Right cardiac atrium (tissue), 5 donors: ENCODE data around the gene VPS26C. TPM values are rescaled to one million over a fixed set of nuclear protein-coding genes. Genes with fewer than 3 reads are reported as not detected.

Experiments
- ATAC-seq, 2 donors: fragments of 200-7000 bp; cut with Tn5 transposase; one replicate each; pipeline versions ENCODE4 v1.8.0 to v1.9.1; 2020; ENCODE audit warnings: moderate library complexity in 2 of 2, mild to moderate bottlenecking in 1 of 2
- DNase-seq, 3 donors: peaks; one replicate each; pipeline ENCODE4 v3.0.0-alpha.2; 2020
- H3K27ac ChIP-seq: one replicate; pipeline ENCODE4 v1.5.1; 2013; ENCODE audit warnings: mild to moderate bottlenecking, low read length, control low read depth, moderate library complexity
- H3K27me3 ChIP-seq: one replicate; pipeline ENCODE4 v1.6.1; 2013; ENCODE audit not compliant: control insufficient read depth, insufficient read depth
- H3K4me1 ChIP-seq: one replicate; pipeline ENCODE4 v1.6.1; 2013; ENCODE audit warnings: low read length; ENCODE audit not compliant: control insufficient read depth, insufficient read depth
- H3K4me3 ChIP-seq: one replicate; pipeline ENCODE4 v1.5.1; 2013; ENCODE audit warnings: low read length, control low read depth
- H3K9me3 ChIP-seq: one replicate; pipeline ENCODE4 v1.6.1; 2013; ENCODE audit warnings: low read length; ENCODE audit not compliant: control insufficient read depth
- WGBS: extraction: QIAGEN DNeasy Blood & Tissue Kit; methylation state at CpG from one replicate; pipeline ENCODE4 v1.1.7; 2013; 5-methylcytosine and 5-hydroxymethylcytosine counted together
- intact Hi-C, 4 donors: fragments of 100-400 bp; cut with DNase I; formaldehyde crosslinking; loops; one replicate each; pipeline versions ENCODE4 v1.11.0 to v1.14.0; 2022 to 2023
- polyA plus RNA-seq: library from polyadenylated mRNA; stranded (reverse); fragments of 200-250 nt; gene quantifications from one replicate; pipeline ENCODE4 v1.2.3, GENCODE V29; 2013
- total RNA-seq, 4 donors: library from RNA; stranded (reverse); fragmentation: NEBNext Ultra II Directional; extraction: Animal tissue kit (Norgen Biotek cat#: 25700); gene quantifications; one replicate each; pipeline ENCODE4 v1.2.1, GENCODE V29; 2021
- donor health status: healthy with polysubstance abuse.
- donor health status: DM: no; HTN: yes; CAD: no.
- donor health status: DM: no; HTN: no; CAD: no.
- donor health status: DM: no; HTN: yes; CAD: no; lungs with severe emphysema.
- donor health status: DM: yes; HTN: yes; CAD: no.

Gene VPS26C
- total and polyA plus RNA-seq, 5 donors = 19.4 to 40.7 (median 39.5) TPM

DNA sequence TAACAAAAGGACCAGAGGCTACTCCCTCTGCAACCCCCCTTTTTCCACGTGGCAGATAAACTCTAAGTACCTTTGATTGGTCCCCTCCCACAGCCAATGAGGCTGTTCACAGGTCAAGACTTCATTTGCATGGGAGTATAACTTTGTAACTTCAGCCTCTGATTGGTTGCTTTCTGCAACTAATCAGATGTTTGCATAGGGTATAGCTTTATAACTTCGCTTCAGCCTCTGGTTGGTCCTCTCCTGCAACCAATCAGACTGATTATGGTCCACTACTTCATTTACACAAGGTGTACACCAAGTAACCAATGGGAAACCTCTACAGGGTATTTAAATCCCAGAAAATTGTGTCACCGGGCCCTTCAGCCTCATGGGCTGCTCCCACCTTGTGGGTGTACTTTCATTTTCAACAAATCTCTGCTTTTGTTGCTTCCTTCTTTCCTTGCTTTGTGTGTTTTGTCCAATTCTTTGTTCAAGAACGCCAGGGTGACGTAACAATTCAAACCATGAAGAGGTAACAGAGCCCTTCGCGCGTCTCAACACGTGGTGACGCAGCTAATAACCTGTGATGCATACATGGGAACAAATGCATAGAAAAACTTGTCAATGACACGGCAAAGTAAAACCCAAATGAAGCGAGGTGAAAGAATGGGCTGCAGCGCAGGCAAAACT lies 47.2 kb downstream of the VPS26C start:
- no peaks in the 10 kb centered on the region for H3K4me1 ChIP-seq
- H3K27me3 ChIP-seq = no peaks in the 10 kb centered on the region
- DNase-seq (peak in 1 of 3 donors; percentile 31), ATAC-seq (no peak)
- intact Hi-C loops = loop anchor here in 1 of 4 donors (10.0 kb wide), 2 partner anchors 145 to 345 kb away; partner anchors contain the start of gene DYRK1A
- 43% methylated on average over 13 of the region's 13 CpGs for WGBS
- no peak overlapping the region for H3K27ac ChIP-seq
- peak overlapping the region; percentile 42 for H3K4me3 ChIP-seq
- no peaks in the 10 kb centered on the region for H3K9me3 ChIP-seq

DNA sequence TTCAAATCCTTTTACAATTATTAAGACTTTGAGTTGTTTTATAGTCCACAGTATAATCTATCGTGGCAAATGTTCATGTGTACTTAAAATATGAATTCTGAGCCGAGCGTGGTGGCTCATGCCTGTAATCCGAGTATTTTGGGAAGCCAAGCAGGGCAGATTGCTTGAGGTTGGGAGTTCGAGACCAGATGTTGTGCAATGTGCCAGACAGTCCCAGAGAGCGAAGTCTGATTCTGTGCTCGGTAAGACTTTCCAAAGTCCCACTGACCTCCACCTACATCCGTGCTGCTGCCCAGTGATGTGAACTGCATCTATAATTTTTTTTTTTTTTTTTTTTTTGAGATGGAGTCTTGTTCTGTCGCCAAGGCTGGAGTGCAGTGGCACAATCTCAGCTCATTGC lies 52.2 kb downstream of the VPS26C start:
- no peak overlapping the region for H3K4me3 ChIP-seq
- no peaks in the 10 kb centered on the region for H3K9me3 ChIP-seq
- H3K4me1 ChIP-seq = no peaks in the 10 kb centered on the region
- 93% methylated on average over 9 of the region's 9 CpGs for WGBS
- no peaks in the 10 kb centered on the region for H3K27me3 ChIP-seq
- intact Hi-C loops = loop anchor here in 1 of 4 donors (10.0 kb wide), 1 partner anchor 350 kb away; no protein-coding TSS in a partner anchor
- H3K27ac ChIP-seq = no peak overlapping the region
- DNase-seq (no peak), ATAC-seq (no peak)

DNA sequence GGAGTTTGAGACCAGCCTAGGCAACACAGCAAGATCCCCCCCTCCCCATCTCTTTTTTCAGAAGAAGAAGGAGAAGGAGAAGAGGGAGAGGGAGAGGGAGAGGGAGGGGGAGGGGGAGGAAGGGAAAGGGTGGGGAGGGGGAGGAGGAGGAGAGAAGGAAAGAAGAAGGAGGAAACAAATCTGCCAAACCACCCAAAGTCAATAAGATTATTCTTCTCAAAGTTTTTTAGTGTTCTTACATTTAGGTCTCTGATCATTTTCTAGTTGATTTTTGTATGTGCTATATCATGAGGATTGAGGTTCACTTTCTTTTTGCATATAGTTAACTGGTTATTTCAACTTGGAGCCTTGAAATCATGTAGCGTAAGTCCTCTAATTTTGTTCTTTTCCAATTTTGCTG lies 56.3 kb downstream of the VPS26C start:
- H3K9me3 ChIP-seq = no peaks in the 10 kb centered on the region
- WGBS = 99% methylated on average over 1 of the region's 1 CpG

DNA sequence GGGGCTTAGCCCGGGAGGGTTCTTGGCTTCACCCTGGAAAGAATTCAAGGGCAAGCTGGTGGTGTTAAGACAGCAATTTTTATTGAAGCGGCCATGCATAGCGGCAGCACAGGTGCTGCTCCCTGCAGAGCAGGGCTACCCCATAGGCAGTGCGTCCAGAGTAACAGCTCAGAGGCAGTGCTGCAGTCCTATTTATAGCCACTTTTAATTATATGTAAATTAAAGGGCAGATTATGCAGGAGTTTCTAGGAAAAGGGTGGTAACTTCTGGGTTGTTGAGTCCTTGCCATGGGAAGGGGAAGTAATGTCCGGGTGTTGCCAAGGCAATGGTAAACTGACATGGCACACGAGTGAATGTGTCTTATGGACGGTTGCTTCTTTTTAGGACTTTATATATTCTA lies 57.0 kb downstream of the VPS26C start:
- Histone ChIP-seq H3K27me3 (no peaks in the 10 kb centered on the region), H3K9me3 (no peaks in the 10 kb centered on the region), H3K27ac (no peak overlapping the region), H3K4me3 (no peak overlapping the region), H3K4me1 (peaks cover 8% of the 10 kb centered on the region)
- ATAC-seq (no peak), DNase-seq (no peak)
- WGBS = 91% methylated on average over 7 of the region's 7 CpGs
- intact Hi-C loops = loop anchor here in 1 of 4 donors (10.0 kb wide), 1 partner anchor 355 kb away; no protein-coding TSS in a partner anchor

More for the DNA sequence above, 56.3 kb downstream of the VPS26C start:
- H3K27ac ChIP-seq = no peak overlapping the region
- DNase-seq (no peak), ATAC-seq (no peak)
- H3K4me1 ChIP-seq = peaks cover 8% of the 10 kb centered on the region
- no peak overlapping the region for H3K4me3 ChIP-seq
- no peaks in the 10 kb centered on the region for H3K27me3 ChIP-seq
- intact Hi-C loops = loop anchor here in 1 of 4 donors (10.0 kb wide), 1 partner anchor 354 kb away; no protein-coding TSS in a partner anchor

DNA sequence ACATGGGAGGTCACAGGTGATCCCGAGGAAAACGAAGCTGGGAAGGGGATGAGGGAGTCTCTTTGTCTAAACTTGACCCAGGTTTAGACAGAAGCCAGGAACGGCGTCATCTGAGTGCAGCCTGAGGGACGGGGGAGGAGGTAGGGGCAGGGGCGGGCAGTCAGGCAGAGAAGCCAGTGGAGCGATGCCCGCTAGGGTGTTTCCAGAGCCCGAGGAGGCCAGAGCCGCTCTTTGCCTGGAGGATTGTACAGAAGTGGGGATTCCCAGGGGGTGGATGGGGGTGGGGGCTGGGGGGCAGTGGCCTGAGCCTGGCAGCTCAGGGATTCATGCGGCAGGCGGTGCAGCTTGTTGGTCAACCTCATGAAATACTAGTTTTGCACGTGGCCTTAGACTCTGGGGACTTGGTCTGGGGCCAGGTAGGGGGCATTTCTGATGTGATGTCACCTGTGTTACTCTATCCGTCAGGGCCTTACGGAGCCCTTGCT lies 58.4 kb downstream of the VPS26C start:
- peaks cover 8% of the 10 kb centered on the region for H3K4me1 ChIP-seq
- intact Hi-C loops = no loop called here
- no peak overlapping the region for H3K4me3 ChIP-seq
- WGBS = 71% methylated on average over 15 of the region's 15 CpGs
- DNase-seq (no peak), ATAC-seq (peak; percentile 44)
- H3K27ac ChIP-seq = peak overlapping the region; percentile 84
- no peaks in the 10 kb centered on the region for H3K9me3 ChIP-seq
- no peaks in the 10 kb centered on the region for H3K27me3 ChIP-seq

DNA sequence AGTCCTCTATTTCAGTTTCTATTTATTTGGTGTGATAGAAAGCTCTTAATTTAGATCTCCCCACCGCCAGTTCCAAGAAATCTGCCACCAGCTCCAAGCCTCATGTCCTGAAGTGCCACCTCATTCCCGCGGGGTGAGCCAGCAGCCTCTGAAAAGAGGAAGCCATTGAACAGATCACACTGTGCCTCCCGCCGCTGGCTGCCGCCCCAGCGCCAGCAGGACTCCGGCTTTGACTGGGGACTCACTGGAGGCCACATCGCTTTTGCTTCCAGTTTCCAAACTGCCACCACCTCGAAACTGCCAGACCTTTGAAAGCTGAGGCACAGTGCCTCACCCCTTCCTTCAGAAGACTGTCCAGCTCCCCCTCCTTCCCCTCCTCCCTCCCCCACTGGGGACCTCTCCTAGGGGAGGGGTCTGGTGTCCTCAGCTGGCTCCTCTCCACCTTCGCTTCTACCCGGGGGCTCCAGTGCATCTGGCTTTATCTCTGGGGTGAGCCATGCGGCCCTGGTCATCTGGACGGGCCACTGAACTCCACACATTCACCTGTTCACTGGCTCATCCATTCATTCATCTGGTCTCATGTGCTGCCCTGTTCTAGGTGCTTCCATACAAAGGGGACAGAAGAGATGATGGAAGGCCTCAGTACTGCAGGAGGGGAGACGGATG lies 58.9 kb downstream of the VPS26C start:
- H3K9me3 ChIP-seq = no peaks in the 10 kb centered on the region
- no peak overlapping the region for H3K4me3 ChIP-seq
- intact Hi-C loops = no loop called here
- WGBS = 35% methylated on average over 15 of the region's 15 CpGs
- peak; percentile 91 to 92 for ATAC-seq
- peaks cover 8% of the 10 kb centered on the region for H3K4me1 ChIP-seq
- DNase-seq = peak; percentile 72 to 92 (median 89)
- no peaks in the 10 kb centered on the region for H3K27me3 ChIP-seq
- H3K27ac ChIP-seq = peak overlapping the region; percentile 84

DNA sequence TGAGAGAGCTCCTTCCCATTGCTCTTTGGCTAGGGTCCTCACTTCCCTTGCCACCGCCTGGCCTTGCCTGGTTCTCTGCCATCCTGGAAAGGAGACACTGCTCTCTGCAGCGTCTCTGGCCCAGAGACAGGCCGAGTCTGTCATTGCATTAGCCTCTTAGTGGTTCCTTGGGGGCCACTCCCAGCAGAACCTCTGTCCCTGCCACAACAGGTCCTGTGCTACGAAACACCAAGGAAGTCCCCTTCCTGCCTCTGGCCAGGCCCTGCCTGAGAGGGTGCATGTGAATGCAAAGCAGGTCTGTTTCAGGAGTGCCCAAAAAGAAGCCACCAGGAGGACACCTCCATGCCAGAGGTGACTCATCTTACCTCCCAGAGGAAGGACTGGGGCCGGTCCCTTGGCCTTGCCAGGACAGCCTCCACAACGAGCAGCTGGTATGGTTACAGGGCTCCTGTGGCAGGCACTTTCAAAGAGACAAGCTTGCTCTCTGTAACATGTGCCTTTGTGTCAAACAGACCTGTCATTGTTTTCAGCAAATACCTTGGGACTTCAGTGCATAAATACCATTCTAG lies 59.6 kb downstream of the VPS26C start:
- WGBS = 34% methylated on average over 6 of the region's 6 CpGs
- DNase-seq = no peak
- peak overlapping the region; percentile 76 for H3K27ac ChIP-seq
- peak; percentile 56 to 74 for ATAC-seq
- peaks cover 8% of the 10 kb centered on the region for H3K4me1 ChIP-seq
- H3K27me3 ChIP-seq = no peaks in the 10 kb centered on the region
- no peaks in the 10 kb centered on the region for H3K9me3 ChIP-seq
- intact Hi-C loops = no loop called here
- no peak overlapping the region for H3K4me3 ChIP-seq

DNA sequence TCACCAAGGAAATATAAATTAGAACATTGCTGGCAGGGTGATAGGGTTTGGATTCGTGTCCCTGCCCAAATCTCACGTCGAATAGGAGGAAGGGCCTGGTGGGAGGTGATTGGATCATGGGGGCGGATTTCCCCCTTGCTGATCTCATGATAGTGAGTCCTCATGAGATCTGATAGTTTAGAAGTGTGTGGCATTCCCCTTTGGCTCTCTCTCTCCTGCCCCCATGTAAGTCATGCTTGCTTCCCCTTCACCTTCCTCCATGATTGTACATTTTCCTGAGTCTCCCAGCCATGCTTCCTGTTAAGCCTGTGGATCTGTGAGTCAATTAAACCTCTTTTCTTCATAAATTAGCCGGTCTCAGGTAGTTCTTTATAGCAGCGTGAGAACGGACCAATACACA lies 60.6 kb downstream of the VPS26C start:
- intact Hi-C loops = no loop called here
- Histone ChIP-seq H3K4me1 (peaks cover 8% of the 10 kb centered on the region), H3K27me3 (no peaks in the 10 kb centered on the region), H3K4me3 (no peak overlapping the region), H3K27ac (peak overlapping the region; percentile 70), H3K9me3 (no peaks in the 10 kb centered on the region)
- 91% methylated on average over 7 of the region's 7 CpGs for WGBS
- DNase-seq (no peak), ATAC-seq (no peak)

DNA sequence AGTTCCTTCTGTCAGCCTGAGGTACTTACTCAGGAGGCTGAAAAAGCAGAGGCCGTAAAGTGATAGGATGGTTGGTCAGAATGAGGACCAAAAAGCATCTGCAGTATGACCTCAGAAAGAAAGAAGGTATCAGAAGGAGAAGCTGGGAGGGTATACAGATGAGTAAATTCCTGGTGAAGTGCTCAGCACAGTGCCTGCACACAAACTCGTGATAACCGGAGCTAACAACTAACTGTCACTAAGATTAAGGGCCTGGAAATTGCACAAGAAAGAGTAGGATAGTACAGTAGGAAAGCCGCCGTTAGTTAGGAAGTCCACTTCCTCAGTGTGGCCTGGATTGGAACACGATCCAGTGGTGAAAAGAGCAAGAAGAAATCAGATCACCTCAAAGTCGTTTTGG lies 62.6 kb downstream of the VPS26C start:
- no peak for DNase-seq
- H3K4me1 ChIP-seq = peaks cover 8% of the 10 kb centered on the region
- no peaks in the 10 kb centered on the region for H3K27me3 ChIP-seq
- no peak for ATAC-seq
- 67% methylated on average over 7 of the region's 7 CpGs for WGBS
- H3K9me3 ChIP-seq = no peaks in the 10 kb centered on the region
- no peak overlapping the region for H3K4me3 ChIP-seq
- intact Hi-C loops = no loop called here
- H3K27ac ChIP-seq = no peak overlapping the region

DNA sequence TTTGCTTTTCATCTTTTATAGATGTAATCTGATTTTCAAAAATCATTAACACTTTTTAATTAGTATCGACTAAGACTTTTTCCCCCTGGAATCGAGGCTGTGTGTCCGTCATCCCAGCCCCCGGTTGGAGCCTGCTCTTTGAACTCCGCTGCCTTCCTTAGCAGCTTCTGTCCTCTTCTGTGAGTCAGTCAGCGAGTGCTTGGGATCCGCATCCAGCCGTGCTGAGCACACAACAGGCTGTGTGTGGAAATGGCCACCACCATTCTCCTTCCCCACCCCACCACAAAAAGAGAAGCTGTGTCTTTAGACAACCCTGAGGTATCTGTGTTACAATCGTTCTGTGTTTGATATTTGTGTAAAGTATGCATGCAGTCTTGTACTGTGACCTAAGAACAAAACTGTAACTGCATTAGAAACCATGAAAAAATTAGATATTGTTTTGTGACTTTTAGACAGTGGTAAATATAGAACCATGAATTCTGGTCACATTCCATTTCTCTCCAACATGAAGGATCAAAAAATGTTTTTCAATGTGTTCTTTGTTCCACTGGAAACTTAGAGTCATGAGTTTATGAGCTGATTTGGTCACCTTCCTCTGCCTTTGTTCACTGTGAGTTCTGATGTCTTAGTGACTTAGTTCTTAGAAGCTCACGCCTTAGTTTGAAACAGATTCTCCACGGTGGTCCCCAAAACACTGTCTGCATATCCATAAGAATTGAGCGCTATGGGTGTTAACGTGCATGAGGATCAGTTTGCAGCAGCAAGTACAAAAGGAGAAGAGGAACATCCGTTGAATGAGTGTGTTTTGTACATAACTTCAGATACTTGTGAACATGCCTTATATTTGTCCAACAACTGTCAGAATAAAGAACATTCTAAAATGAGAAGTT lies 64.7 kb downstream of the VPS26C start:
- 87% methylated on average over 14 of the region's 14 CpGs for WGBS
- Histone ChIP-seq H3K4me1 (peaks cover 4% of the 10 kb centered on the region), H3K27ac (no peak overlapping the region), H3K4me3 (no peak overlapping the region), H3K9me3 (no peaks in the 10 kb centered on the region), H3K27me3 (no peaks in the 10 kb centered on the region)
- DNase-seq = no peak
- ATAC-seq = no peak
- intact Hi-C loops = no loop called here
